Urinary bladder (tissue), 4 donors: ENCODE measurements around the gene WDR18. TPM values are rescaled to one million over a fixed set of nuclear protein-coding genes. Genes with fewer than 3 reads are reported as not detected.

Experiments
- DNase-seq: peaks from one replicate; pipeline ENCODE4 v3.0.0-alpha.2; 2015; ENCODE audit errors: extremely low spot score
- H3K27ac ChIP-seq: one replicate; pipeline ENCODE4 v1.5.1; 2013; ENCODE audit warnings: low read depth, mild to moderate bottlenecking, moderate library complexity
- H3K36me3 ChIP-seq: one replicate; pipeline ENCODE4 v1.6.1; 2013; ENCODE audit warnings: mild to moderate bottlenecking, moderate library complexity; ENCODE audit not compliant: insufficient read depth
- H3K4me1 ChIP-seq: one replicate; pipeline ENCODE4 v1.6.1; 2013; ENCODE audit warnings: mild to moderate bottlenecking, moderate library complexity; ENCODE audit not compliant: insufficient read depth
- H3K4me3 ChIP-seq: one replicate; pipeline ENCODE4 v1.5.1; 2013; ENCODE audit warnings: low read depth, low read length
- WGBS: extraction: QIAGEN DNeasy Blood & Tissue Kit; methylation state at CpG from one replicate; pipeline ENCODE4 v1.1.7; 2013; 5-methylcytosine and 5-hydroxymethylcytosine counted together
- polyA plus RNA-seq: library from polyadenylated mRNA; stranded (reverse); fragments of 200-250 nt; gene quantifications from one replicate; pipeline ENCODE4 v1.2.3, GENCODE V29; 2013
- total RNA-seq: library from RNA; depleted of rRNA; stranded (reverse); fragments of >200 nt; gene quantifications from one replicate; pipeline ENCODE4 v1.2.3, GENCODE V29; 2014
- donor health status: healthy with polysubstance abuse.
- donor health status: healthy.

WDR18 gene
- total and polyA plus RNA-seq, 2 donors, result 23.3 to 36.6 TPM

GRCh38 chr19:944663-945241 is 39.4 kb upstream of the WDR18 start:
- 73% methylated on average over 22 of the region's 22 CpGs for WGBS
- DNase-seq, result peak; percentile 70
- no peak overlapping the region for H3K4me3 ChIP-seq

GRCh38 chr19:945401-946252 is 38.5 kb upstream of the WDR18 start:
- DNase-seq, result no peak
- Histone ChIP-seq H3K4me1 (no peaks in the 10 kb centered on the region), H3K36me3 (no peaks in the 10 kb centered on the region), H3K4me3 (no peak overlapping the region), H3K27ac (no peak overlapping the region)
- WGBS, result 90% methylated on average over 37 of the region's 37 CpGs

More at GRCh38 chr19:944663-945241, 39.4 kb upstream of the WDR18 start:
- Histone ChIP-seq H3K4me1 (no peaks in the 10 kb centered on the region), H3K27ac (no peak overlapping the region), H3K36me3 (no peaks in the 10 kb centered on the region)

- WGBS, result 91% methylated on average over 30 of the region's 30 CpGs
- H3K4me3 ChIP-seq, result no peak overlapping the region
- DNase-seq, result no peak
Measured at GRCh38 chr19:947090-947706, 36.9 kb upstream of the WDR18 start.

GRCh38 chr19:947707-948539 is 36.2 kb upstream of the WDR18 start:
- no peak for DNase-seq
- H3K4me1 ChIP-seq, result peaks cover 2% of the 10 kb centered on the region
- H3K36me3 ChIP-seq, result no peaks in the 10 kb centered on the region
- no peak overlapping the region for H3K4me3 ChIP-seq
- H3K27ac ChIP-seq, result no peak overlapping the region
- WGBS, result 84% methylated on average over 47 of the region's 47 CpGs

More at GRCh38 chr19:947090-947706, 36.9 kb upstream of the WDR18 start:
- Histone ChIP-seq H3K4me1 (no peaks in the 10 kb centered on the region), H3K27ac (no peak overlapping the region), H3K36me3 (no peaks in the 10 kb centered on the region)

DNA sequence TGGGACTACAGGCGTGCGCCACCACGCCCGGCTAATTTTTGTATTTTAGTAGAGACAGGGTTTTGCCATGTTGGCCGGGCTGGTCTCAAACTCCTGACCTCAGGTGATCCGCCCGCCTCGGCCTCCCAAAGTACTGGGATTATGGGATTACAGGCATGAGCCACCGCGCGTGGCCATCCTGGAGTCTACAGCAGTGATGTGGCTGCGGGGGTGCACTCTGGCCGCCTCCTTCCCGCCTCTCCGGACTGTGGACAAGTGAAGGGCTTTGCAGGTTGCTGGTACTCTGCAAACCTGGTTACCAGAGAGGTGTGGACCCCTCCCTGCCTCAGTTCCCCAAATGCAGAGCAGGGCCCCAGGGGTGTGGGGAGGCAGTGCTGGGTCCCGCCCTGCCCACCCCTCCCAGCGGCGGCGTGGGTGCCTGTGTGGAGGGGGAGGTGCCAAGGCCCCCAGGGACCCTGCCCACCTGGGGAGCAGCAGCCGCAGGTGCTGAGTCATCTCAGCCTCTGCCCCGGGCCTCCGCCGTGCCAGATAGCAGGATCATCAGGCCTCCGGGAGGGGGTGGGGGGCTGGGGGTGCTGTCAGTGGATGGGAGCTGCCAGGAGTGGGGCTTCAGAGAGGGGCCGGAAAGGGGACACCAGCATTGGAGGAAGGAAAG is 35.2 kb upstream of the WDR18 start:
- Histone ChIP-seq H3K4me3 (no peak overlapping the region), H3K27ac (no peak overlapping the region), H3K4me1 (peaks cover 2% of the 10 kb centered on the region), H3K36me3 (no peaks in the 10 kb centered on the region)
- 82% methylated on average over 25 of the region's 25 CpGs for WGBS
- DNase-seq, result no peak

GRCh38 chr19:950352-951066 is 33.6 kb upstream of the WDR18 start:
- Histone ChIP-seq H3K36me3 (no peaks in the 10 kb centered on the region), H3K4me3 (no peak overlapping the region), H3K27ac (no peak overlapping the region), H3K4me1 (peaks cover 2% of the 10 kb centered on the region)
- DNase-seq, result no peak
- 83% methylated on average over 17 of the region's 17 CpGs for WGBS

GRCh38 chr19:952049-952679 is 32.0 kb upstream of the WDR18 start:
- WGBS, result 80% methylated on average over 14 of the region's 14 CpGs
- DNase-seq, result no peak
- Histone ChIP-seq H3K4me1 (peaks cover 2% of the 10 kb centered on the region), H3K4me3 (no peak overlapping the region), H3K27ac (no peak overlapping the region), H3K36me3 (no peaks in the 10 kb centered on the region)

- 43% methylated on average over 21 of the region's 21 CpGs for WGBS
- Histone ChIP-seq H3K4me3 (no peak overlapping the region), H3K27ac (no peak overlapping the region), H3K36me3 (no peaks in the 10 kb centered on the region), H3K4me1 (peaks cover 2% of the 10 kb centered on the region)
- DNase-seq, result no peak
Measured at GRCh38 chr19:952680-953444, 31.3 kb upstream of the WDR18 start.

- Histone ChIP-seq H3K4me3 (no peak overlapping the region), H3K36me3 (no peaks in the 10 kb centered on the region), H3K27ac (no peak overlapping the region), H3K4me1 (peaks cover 2% of the 10 kb centered on the region)
- no peak for DNase-seq
- whole genome bisulfite sequencing, result 56% methylated on average over 33 of the region's 33 CpGs
Measured at GRCh38 chr19:953445-954271, 30.5 kb upstream of the WDR18 start.

DNA sequence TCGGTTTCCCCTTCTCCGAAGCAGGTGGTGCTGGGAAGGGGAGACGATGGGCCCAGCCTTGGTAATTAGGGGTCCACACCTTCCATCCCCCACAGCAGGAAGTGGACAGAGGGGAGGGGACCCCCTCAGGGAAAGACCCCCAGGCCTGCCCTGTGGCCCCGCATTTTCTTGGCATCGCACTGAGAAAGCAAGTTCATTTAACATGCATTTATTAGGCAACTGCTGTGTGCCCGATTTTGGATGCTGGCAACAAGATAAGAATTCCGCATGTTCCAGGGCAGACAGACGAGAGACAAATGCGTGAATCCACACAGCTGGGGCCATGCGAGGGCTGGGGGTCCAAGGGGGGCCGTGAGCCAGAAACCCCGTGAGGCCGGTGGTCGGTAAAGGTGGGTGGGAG is 29.9 kb upstream of the WDR18 start:
- Histone ChIP-seq H3K4me1 (peaks cover 2% of the 10 kb centered on the region), H3K36me3 (no peaks in the 10 kb centered on the region), H3K27ac (no peak overlapping the region), H3K4me3 (no peak overlapping the region)
- DNase-seq, result no peak
- WGBS, result 78% methylated on average over 14 of the region's 14 CpGs
